ENCODE results near the gene HAGHL.

HAGHL gene

DNA sequence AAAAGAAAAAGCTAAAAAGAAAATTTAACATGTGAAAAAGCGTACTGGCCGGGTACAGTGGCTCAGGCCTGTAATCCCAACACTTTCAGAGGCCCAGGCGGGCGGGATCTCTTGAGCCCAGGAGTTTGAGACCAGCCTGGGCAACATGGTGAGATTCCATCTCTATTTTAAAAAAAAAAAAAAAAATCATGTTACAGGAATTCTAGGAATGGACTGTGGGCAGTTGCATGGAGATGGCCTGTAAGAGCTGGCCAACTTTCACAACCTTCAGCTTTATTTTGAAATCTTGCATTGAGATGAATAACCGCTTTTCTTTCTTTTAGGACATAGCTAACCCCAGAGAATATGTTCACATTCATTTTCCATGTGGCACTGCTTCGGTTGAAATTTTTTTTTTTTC is 22.1 kb downstream of the HAGHL start:
- Histone ChIP-seq H3K4me1 (ENCODE audit: control insufficient read depth, insufficient read depth, low read length) (no peaks in the 10 kb centered on the region), H3K9me3 (ENCODE audit: control insufficient read depth, insufficient read depth, low read depth, low read length) (no peaks in the 10 kb centered on the region), H3K36me3 (ENCODE audit: control insufficient read depth in 2 of 2, insufficient read depth in 1 of 2, low read length in 2 of 2) (no peaks in the 10 kb centered on the region), H3K4me3 (ENCODE audit: low read depth, low read length) (no peak overlapping the region), H3K27ac (ENCODE audit: extremely low read depth, low read depth, low read length) (no peak overlapping the region)
- TF ChIP-seq REPIN1 (tag by site-specific recombination; IDR thresholded peaks at IDR 0.05; ENCODE audit: low read depth) (no peak), GLI4 (tag by site-specific recombination; IDR thresholded peaks at IDR 0.05) (no peak), ZNF548 (tag by site-specific recombination; IDR thresholded peaks at IDR 0.05) (no peak), ZNF624 (tag by site-specific recombination; IDR thresholded peaks at IDR 0.05) (no peak), SETDB1 (IDR thresholded peaks at IDR 0.05; ENCODE audit: insufficient read length, low read length) (no peak), ZBTB8A (tag by site-specific recombination; IDR thresholded peaks at IDR 0.05) (no peak)
- POLR2A ChIA-PET, result interaction anchor here (0.7 to 0.9 kb wide), 4 partner anchors 34 to 42 kb away, joined by 3 to 6 read pairs (median 3); no protein-coding TSS in a partner anchor
- CTCF ChIA-PET, result interaction anchor here (0.5 to 2.1 kb wide), 5 partner anchors 10 to 310 kb away, joined by 3 to 7 read pairs (median 5); partner anchors contain the start of genes CHTF18 and RPUSD1

DNA sequence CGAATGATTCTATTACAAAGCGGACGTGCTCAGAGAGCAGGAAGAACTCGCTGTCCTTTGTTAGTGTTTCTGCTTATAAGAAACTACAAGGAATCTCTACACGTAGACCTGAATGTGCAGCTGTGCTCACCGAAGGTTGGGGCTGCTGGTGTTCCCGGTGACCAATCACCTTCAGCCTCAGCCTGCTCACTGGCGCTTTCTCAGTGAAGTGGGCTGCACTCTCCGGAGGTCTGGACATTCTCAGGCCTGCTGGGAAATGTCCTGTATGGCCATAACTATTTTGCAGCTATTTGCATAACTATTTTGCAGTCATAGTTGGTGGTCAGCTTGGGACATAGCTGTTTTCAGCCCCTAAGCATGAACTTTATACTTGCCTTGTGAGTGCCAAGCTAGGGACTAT is 23.6 kb downstream of the HAGHL start:
- H3K36me3 ChIP-seq (ENCODE audit: control insufficient read depth in 2 of 2, insufficient read depth in 1 of 2, low read length in 2 of 2), result no peaks in the 10 kb centered on the region
- ChIA-PET POLR2A (interaction anchor here (0.7 to 1.1 kb wide), 2 partner anchors 16 to 30 kb away, joined by 3 read pairs; no protein-coding TSS in a partner anchor), CTCF (interaction anchor here (1.3 to 1.8 kb wide), 2 partner anchors 18 to 38 kb away, joined by 3 read pairs; no protein-coding TSS in a partner anchor)
- H3K27ac ChIP-seq (ENCODE audit: extremely low read depth, low read depth, low read length), result no peak overlapping the region
- H3K4me1 ChIP-seq (ENCODE audit: control insufficient read depth, insufficient read depth, low read length), result no peaks in the 10 kb centered on the region
- TF ChIP-seq ZNF76 (tag by site-specific recombination; IDR thresholded peaks at IDR 0.05; ENCODE audit: borderline replicate concordance, low read depth) (no peak), HOXA7 (CRISPR knock-in tag; IDR thresholded peaks at IDR 0.05; ENCODE audit: borderline replicate concordance) (no peak), ZNF132 (tag by site-specific recombination; IDR thresholded peaks at IDR 0.05; ENCODE audit: borderline replicate concordance) (no peak), TCF7L2 (IDR thresholded peaks at IDR 0.05; ENCODE audit: borderline replicate concordance, low read depth, low read length) (no peak), SALL2 (tag by site-specific recombination; IDR thresholded peaks at IDR 0.05; ENCODE audit: borderline replicate concordance) (no peak)
- no peak overlapping the region for H3K4me3 ChIP-seq (ENCODE audit: low read depth, low read length)
- no peaks in the 10 kb centered on the region for H3K9me3 ChIP-seq (ENCODE audit: control insufficient read depth, insufficient read depth, low read depth, low read length)

DNA sequence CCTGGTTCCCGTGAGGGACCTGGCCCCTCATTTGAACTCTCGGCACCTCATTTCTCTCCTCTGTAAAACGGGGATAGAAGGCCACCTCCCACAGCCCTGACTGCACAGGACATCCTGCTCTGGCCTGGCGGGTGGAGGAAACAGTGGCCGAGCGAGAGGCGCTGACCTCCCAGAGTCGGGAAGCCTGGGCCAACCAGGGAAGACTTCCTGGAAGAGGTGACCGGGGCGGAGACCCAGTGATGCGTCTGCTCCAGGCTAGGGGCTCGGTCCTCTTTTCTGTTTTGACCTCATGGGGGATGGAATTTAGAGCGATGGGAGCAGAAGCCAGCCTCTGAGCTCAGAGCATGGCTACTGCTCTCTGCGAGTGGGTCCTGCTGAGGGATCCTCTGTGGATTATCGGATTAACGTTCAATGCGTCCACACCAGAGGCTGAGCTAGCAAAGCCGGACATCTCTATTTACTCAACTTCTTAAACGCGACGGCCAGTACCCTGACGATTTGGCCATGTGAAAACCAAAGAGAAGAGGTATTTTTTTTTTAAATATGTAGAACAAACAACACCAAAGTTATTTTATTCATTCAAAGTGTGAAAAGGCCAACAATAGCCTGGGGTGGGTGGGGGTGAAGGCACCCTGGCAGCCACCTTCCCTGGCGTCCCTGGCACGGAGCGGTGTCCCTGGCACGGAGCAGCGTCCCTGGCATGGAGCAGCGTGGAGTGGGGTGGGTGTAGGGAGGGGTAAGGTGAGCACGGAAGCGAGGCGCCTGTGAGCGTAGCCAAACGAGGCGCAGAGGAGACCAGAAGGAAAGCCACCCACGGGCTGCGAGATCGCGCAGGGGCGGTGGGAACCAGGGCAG is 24.5 kb downstream of the HAGHL start:
- no peaks in the 10 kb centered on the region for H3K9me3 ChIP-seq (ENCODE audit: control insufficient read depth, insufficient read depth, low read depth, low read length)
- no peak overlapping the region for H3K27ac ChIP-seq (ENCODE audit: extremely low read depth, low read depth, low read length)
- no peaks in the 10 kb centered on the region for H3K4me1 ChIP-seq (ENCODE audit: control insufficient read depth, insufficient read depth, low read length)
- no peak overlapping the region for H3K4me3 ChIP-seq (ENCODE audit: low read depth, low read length)
- ChIA-PET POLR2A (no interaction called here), CTCF (interaction anchor here (0.7 to 1.3 kb wide), 2 partner anchors 38 to 39 kb away, joined by 3 to 5 read pairs; no protein-coding TSS in a partner anchor)
- H3K36me3 ChIP-seq (ENCODE audit: control insufficient read depth in 2 of 2, insufficient read depth in 1 of 2, low read length in 2 of 2), result no peaks in the 10 kb centered on the region
- TF ChIP-seq ZNF404 (tag by site-specific recombination; IDR thresholded peaks at IDR 0.05), result no peak
- no peak for TF ChIP-seq ZNF394 (tag by site-specific recombination; IDR thresholded peaks at IDR 0.05; ENCODE audit: borderline replicate concordance)
- no peak for TF ChIP-seq EGR2 (tag by site-specific recombination; IDR thresholded peaks at IDR 0.05; ENCODE audit: low read depth)
- no peak for TF ChIP-seq ZNF133 (tag by site-specific recombination; IDR thresholded peaks at IDR 0.05)
- TF ChIP-seq ZNF10 (tag by site-specific recombination; IDR thresholded peaks at IDR 0.05), result no peak
- TF ChIP-seq, protein P1, sequence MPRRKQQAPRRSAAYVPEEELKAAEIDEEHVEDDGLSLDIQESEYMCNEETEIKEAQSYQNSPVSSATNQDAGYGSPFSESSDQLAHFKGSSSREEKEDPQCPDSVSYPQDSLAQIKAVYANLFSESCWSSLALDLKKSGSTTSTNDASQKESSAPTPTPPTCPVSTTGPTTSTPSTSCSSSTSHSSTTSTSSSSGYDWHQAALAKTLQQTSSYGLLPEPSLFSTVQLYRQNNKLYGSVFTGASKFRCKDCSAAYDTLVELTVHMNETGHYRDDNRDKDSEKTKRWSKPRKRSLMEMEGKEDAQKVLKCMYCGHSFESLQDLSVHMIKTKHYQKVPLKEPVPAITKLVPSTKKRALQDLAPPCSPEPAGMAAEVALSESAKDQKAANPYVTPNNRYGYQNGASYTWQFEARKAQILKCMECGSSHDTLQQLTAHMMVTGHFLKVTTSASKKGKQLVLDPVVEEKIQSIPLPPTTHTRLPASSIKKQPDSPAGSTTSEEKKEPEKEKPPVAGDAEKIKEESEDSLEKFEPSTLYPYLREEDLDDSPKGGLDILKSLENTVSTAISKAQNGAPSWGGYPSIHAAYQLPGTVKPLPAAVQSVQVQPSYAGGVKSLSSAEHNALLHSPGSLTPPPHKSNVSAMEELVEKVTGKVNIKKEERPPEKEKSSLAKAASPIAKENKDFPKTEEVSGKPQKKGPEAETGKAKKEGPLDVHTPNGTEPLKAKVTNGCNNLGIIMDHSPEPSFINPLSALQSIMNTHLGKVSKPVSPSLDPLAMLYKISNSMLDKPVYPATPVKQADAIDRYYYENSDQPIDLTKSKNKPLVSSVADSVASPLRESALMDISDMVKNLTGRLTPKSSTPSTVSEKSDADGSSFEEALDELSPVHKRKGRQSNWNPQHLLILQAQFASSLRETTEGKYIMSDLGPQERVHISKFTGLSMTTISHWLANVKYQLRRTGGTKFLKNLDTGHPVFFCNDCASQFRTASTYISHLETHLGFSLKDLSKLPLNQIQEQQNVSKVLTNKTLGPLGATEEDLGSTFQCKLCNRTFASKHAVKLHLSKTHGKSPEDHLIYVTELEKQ (tag by site-specific recombination; IDR thresholded peaks at IDR 0.05; ENCODE audit: borderline replicate concordance), result no peak
- no peak for TF ChIP-seq ZNF623 (tag by site-specific recombination; IDR thresholded peaks at IDR 0.05)
- TF ChIP-seq ZNF677 (tag by site-specific recombination; IDR thresholded peaks at IDR 0.05), result no peak
- TF ChIP-seq ZNF777 (tag by site-specific recombination; IDR thresholded peaks at IDR 0.05; ENCODE audit: borderline replicate concordance), result no peak
- TF ChIP-seq, protein P2, sequence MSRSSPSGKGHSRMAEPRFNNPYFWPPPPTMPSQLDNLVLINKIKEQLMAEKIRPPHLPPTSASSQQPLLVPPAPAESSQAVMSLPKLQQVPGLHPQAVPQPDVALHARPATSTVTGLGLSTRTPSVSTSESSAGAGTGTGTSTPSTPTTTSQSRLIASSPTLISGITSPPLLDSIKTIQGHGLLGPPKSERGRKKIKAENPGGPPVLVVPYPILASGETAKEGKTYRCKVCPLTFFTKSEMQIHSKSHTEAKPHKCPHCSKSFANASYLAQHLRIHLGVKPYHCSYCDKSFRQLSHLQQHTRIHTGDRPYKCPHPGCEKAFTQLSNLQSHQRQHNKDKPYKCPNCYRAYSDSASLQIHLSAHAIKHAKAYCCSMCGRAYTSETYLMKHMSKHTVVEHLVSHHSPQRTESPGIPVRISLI (tag by site-specific recombination; IDR thresholded peaks at IDR 0.05), result no peak
- TF ChIP-seq, protein P3, sequence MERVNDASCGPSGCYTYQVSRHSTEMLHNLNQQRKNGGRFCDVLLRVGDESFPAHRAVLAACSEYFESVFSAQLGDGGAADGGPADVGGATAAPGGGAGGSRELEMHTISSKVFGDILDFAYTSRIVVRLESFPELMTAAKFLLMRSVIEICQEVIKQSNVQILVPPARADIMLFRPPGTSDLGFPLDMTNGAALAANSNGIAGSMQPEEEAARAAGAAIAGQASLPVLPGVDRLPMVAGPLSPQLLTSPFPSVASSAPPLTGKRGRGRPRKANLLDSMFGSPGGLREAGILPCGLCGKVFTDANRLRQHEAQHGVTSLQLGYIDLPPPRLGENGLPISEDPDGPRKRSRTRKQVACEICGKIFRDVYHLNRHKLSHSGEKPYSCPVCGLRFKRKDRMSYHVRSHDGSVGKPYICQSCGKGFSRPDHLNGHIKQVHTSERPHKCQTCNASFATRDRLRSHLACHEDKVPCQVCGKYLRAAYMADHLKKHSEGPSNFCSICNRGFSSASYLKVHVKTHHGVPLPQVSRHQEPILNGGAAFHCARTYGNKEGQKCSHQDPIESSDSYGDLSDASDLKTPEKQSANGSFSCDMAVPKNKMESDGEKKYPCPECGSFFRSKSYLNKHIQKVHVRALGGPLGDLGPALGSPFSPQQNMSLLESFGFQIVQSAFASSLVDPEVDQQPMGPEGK (tag by site-specific recombination; IDR thresholded peaks at IDR 0.05), result no peak
- TF ChIP-seq ZNF114 (tag by site-specific recombination; IDR thresholded peaks at IDR 0.05), result no peak
- no peak for TF ChIP-seq ZIC2 (tag by site-specific recombination; IDR thresholded peaks at IDR 0.05)
- TF ChIP-seq ZNF248 (tag by site-specific recombination; IDR thresholded peaks at IDR 0.05), result no peak

All from HEK293 (cell line).